Endometrial microvascular endothelial cells (primary cell): ENCODE data around the gene UCN2. TPM values are rescaled to one million over a fixed set of nuclear protein-coding genes. Genes with fewer than 3 reads are reported as not detected.

Source experiments
- in situ Hi-C: cut with HindIII; loops from 2 replicates; pipeline ENCODE4 v1.10.0; 2017; ENCODE audit warnings: low sequenced_read_pairs, low pct_unique_long_range_greater_than_20kb; ENCODE audit errors: inconsistent ontology term
- total RNA-seq: library from RNA; depleted of rRNA; stranded (reverse); fragments of >200 nt; gene quantifications from one replicate; pipeline ENCODE4 v1.2.3, GENCODE V29; 2015; ENCODE audit errors: inconsistent ontology term

UCN2 gene
- total RNA-seq, 1 donor from 2014 or later = not detected

- in situ Hi-C loops = no loop called here
Observed at GRCh38 chr3:48592519-48593087, 29.0 kb upstream of the UCN2 start.

GRCh38 chr3:48591886-48592518 is 28.4 kb upstream of the UCN2 start:
- in situ Hi-C loops = no loop called here

GRCh38 chr3:48591436-48591835 is 27.9 kb upstream of the UCN2 start:
- in situ Hi-C loops = no loop called here

GRCh38 chr3:48588230-48588629 is 24.6 kb upstream of the UCN2 start:
- in situ Hi-C loops = no loop called here

GRCh38 chr3:48587686-48588085 is 24.1 kb upstream of the UCN2 start:
- in situ Hi-C loops = no loop called here

GRCh38 chr3:48585411-48585810 is 21.8 kb upstream of the UCN2 start:
- in situ Hi-C loops = no loop called here

GRCh38 chr3:48584836-48585235 is 21.3 kb upstream of the UCN2 start:
- in situ Hi-C loops = no loop called here

GRCh38 chr3:48581621-48582481 is 18.3 kb upstream of the UCN2 start:
- in situ Hi-C loops = no loop called here

GRCh38 chr3:48576647-48577046 is 13.1 kb upstream of the UCN2 start:
- in situ Hi-C loops = no loop called here

- in situ Hi-C loops = no loop called here
Observed at GRCh38 chr3:48575366-48575765, 11.8 kb upstream of the UCN2 start.

GRCh38 chr3:48573973-48574585 is 10.5 kb upstream of the UCN2 start:
- in situ Hi-C loops = no loop called here

GRCh38 chr3:48572517-48572916 is 8.9 kb upstream of the UCN2 start:
- in situ Hi-C loops = no loop called here

GRCh38 chr3:48571938-48572337 is 8.4 kb upstream of the UCN2 start:
- in situ Hi-C loops = no loop called here

GRCh38 chr3:48569808-48570450 is 6.3 kb upstream of the UCN2 start:
- in situ Hi-C loops = no loop called here

- in situ Hi-C loops = no loop called here
Observed at GRCh38 chr3:48569400-48569799, 5.8 kb upstream of the UCN2 start.

GRCh38 chr3:48568476-48568875 is 4.9 kb upstream of the UCN2 start:
- in situ Hi-C loops = no loop called here

GRCh38 chr3:48567500-48567899 is 3.9 kb upstream of the UCN2 start:
- in situ Hi-C loops = no loop called here

GRCh38 chr3:48567090-48567489 is 3.5 kb upstream of the UCN2 start:
- in situ Hi-C loops = no loop called here

- in situ Hi-C loops = no loop called here
Observed at GRCh38 chr3:48566401-48566760, 2.8 kb upstream of the UCN2 start.
